Caco-2 (cell line): Measurements from ENCODE around the gene GTPBP3. TPM values are rescaled to one million over a fixed set of nuclear protein-coding genes. Genes with fewer than 3 reads are reported as not detected.

Source experiments
- BruUV-seq: library from RNA; stranded (reverse); fragments of 400-500 nt; replicated peaks from 2 replicates; lab custom pipeline; 2021; lab: Mats Ljungman, UMichigan
- CTCF ChIA-PET: fragments of 300-600 bp; sonication (Branson Sonifier 250); formaldehyde crosslinking; loops from one replicate; lab custom pipeline; 2022; ENCODE audit warnings: antibody characterized with exemption; lab: Charles Lee
- POLR2A ChIA-PET: fragments of 300-600 bp; sonication (Branson Sonifier 250); formaldehyde crosslinking; loops from one replicate; lab custom pipeline; 2022; ENCODE audit warnings: antibody characterized with exemption; lab: Charles Lee
- DNase-seq, 2 experiments: peaks; one replicate each; pipeline versions ENCODE4 v3.0.0 to v3.0.0-alpha.2; 2020 to 2022
- H3K27me3 ChIP-seq: replicated peaks from 2 replicates; pipeline ENCODE4 v1.6.0; 2011; ENCODE audit warnings: low read length; ENCODE audit not compliant: control insufficient read depth, insufficient read depth
- H3K36me3 ChIP-seq: 2 replicates; pipeline ENCODE4 v1.5.1; 2011; ENCODE audit warnings: low read length; ENCODE audit not compliant: control insufficient read depth, insufficient read depth
- H3K4me1 ChIP-seq: fragments of 250-450 bp; sonication (Bioruptor Pico); 2 replicates; pipeline ENCODE4 v1.5.1; 2020; ENCODE audit warnings: mild to moderate bottlenecking
- H3K4me3 ChIP-seq: 2 replicates; pipeline ENCODE4 v1.5.1; 2011; ENCODE audit warnings: low read depth, mild to moderate bottlenecking, control low read depth, low read length
- H3K9me3 ChIP-seq: fragments of 250-450 bp; sonication (Bioruptor Pico); 2 replicates; pipeline ENCODE4 v1.5.1; 2020; ENCODE audit warnings: mild to moderate bottlenecking, moderate library complexity
- H3K27ac Mint-ChIP-seq: one replicate; pipeline ENCODE4 v1.8.0; 2022; ENCODE audit warnings: mixed read lengths; ENCODE audit not compliant: unreplicated experiment
- H3K27me3 Mint-ChIP-seq: one replicate; pipeline ENCODE4 v1.8.0; 2022; ENCODE audit warnings: mixed read lengths; ENCODE audit not compliant: insufficient read depth, unreplicated experiment
- H3K36me3 Mint-ChIP-seq: one replicate; pipeline ENCODE4 v1.8.0; 2022; ENCODE audit warnings: mild to moderate bottlenecking, mixed read lengths; ENCODE audit not compliant: insufficient read depth, unreplicated experiment
- H3K4me1 Mint-ChIP-seq: one replicate; pipeline ENCODE4 v1.8.0; 2022; ENCODE audit warnings: low read depth, mixed read lengths; ENCODE audit not compliant: unreplicated experiment
- H3K4me3 Mint-ChIP-seq: one replicate; pipeline ENCODE4 v1.8.0; 2022; ENCODE audit warnings: mild to moderate bottlenecking, moderate library complexity, mixed read lengths; ENCODE audit not compliant: unreplicated experiment
- H3K9me3 Mint-ChIP-seq: one replicate; pipeline ENCODE4 v1.8.0; 2022; ENCODE audit warnings: mixed read lengths; ENCODE audit not compliant: unreplicated experiment
- intact Hi-C: fragments of 100-400 bp; cut with micrococcal nuclease; formaldehyde crosslinking; loops from one replicate; pipeline ENCODE4 v1.10.0; 2022; ENCODE audit not compliant: unreplicated experiment
- total RNA-seq: library from RNA; stranded (reverse); gene quantifications from 2 replicates; pipeline ENCODE4 v1.2.3, GENCODE V29; 2022
- TF ChIP-seq, protein P1 (sequence below), 2 experiments: fragments of 200-600 bp in 1 of 2; IDR thresholded peaks; 1 replicate in 1 of 2; 2 replicates in 1 of 2; pipeline versions ENCODE4 v1.5.1 to v1.8.0; 2011 to 2022; ENCODE audit warnings: antibody characterized with exemption in 1 of 2, control low read depth in 1 of 2, inconsistent platforms in 1 of 2, low read depth in 1 of 2, low read length in 1 of 2, mild to moderate bottlenecking in 1 of 2, moderate library complexity in 1 of 2; ENCODE audit not compliant: insufficient read depth in 1 of 2, severe bottlenecking in 1 of 2, unreplicated experiment in 1 of 2

Gene GTPBP3
- total RNA-seq, 1 experiment from 2014 or later = 50.7 TPM

DNA sequence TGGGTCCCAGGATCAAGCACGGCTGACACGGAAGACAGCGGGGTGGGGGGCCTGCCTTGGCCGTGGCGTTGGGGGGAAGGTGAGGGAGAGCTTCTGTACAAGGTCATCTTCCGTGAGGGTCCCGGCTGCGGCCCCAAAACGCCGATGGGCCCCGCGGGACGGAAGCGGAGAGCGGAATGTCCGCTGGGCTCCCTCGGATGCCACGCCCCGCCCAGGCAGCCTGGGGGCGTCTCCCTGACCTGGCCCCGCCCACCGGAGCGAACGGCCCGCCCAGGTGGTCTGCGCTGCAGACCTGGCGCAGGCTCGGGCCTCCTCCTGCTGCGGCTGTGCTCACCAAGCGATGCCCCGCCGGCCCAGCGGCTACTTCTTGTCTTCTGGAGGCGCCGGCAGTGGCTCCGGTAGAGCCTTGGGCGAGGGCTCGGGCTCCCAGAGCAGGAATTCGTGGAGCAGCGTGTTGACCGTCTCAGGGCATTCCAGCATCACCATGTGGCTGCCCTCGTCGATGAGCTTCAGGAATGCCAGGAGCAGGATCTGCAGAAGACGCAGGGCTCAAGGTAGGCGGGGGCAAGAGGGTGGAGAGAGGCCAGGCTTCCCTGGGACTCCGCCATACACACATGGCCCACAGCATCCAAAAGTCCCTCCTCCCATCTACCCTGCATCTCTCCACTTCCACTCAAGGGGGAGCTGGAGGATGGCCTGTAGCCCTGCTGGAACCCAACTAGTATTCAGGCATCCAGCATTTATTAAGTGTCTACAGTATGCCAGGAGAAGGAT is 44.9 kb upstream of the GTPBP3 start:
- TF ChIP-seq, protein P1, sequence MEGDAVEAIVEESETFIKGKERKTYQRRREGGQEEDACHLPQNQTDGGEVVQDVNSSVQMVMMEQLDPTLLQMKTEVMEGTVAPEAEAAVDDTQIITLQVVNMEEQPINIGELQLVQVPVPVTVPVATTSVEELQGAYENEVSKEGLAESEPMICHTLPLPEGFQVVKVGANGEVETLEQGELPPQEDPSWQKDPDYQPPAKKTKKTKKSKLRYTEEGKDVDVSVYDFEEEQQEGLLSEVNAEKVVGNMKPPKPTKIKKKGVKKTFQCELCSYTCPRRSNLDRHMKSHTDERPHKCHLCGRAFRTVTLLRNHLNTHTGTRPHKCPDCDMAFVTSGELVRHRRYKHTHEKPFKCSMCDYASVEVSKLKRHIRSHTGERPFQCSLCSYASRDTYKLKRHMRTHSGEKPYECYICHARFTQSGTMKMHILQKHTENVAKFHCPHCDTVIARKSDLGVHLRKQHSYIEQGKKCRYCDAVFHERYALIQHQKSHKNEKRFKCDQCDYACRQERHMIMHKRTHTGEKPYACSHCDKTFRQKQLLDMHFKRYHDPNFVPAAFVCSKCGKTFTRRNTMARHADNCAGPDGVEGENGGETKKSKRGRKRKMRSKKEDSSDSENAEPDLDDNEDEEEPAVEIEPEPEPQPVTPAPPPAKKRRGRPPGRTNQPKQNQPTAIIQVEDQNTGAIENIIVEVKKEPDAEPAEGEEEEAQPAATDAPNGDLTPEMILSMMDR (IDR thresholded peaks at IDR 0.05; ENCODE audit: insufficient read depth in 1 of 2, low read depth in 1 of 2, low read length in 1 of 2, severe bottlenecking in 1 of 2, unreplicated experiment in 1 of 2) = peak; percentile 68 to 77
- intact Hi-C loops = loop anchor here (1.0 to 5.0 kb wide), 3 partner anchors 13 to 98 kb away; partner anchors contain the start of gene MRPL34
- Histone ChIP-seq H3K4me3 (peak overlapping the region; percentile 70), H3K4me1 (no peaks in the 10 kb centered on the region), H3K36me3 (peaks cover 1% of the 10 kb centered on the region; the same call in 1 of the 2 replicates), H3K27me3 (no peaks in the 10 kb centered on the region), H3K9me3 (no peaks in the 10 kb centered on the region)
- CTCF ChIA-PET = interaction anchor here (0.6 to 1.8 kb wide), 19 partner anchors 10 to 987 kb away, joined by 3 to 44 read pairs (median 3); partner anchors contain the start of genes ABHD8, DDA1, MRPL34 and OCEL1
- peak overlapping the region; percentile 83 for H3K4me3 Mint-ChIP-seq
- H3K27ac Mint-ChIP-seq = peak overlapping the region; percentile 84
- H3K9me3 Mint-ChIP-seq = no peaks in the 10 kb centered on the region
- H3K36me3 Mint-ChIP-seq = peaks cover 27% of the 10 kb centered on the region
- peak; percentile 91 to 92 for DNase-seq
- no peaks in the 10 kb centered on the region for H3K27me3 Mint-ChIP-seq
- BruUV-seq = no TSS peak
- POLR2A ChIA-PET = interaction anchor here (0.6 to 1.6 kb wide), 6 partner anchors 13 to 608 kb away, joined by 3 to 12 read pairs (median 6); partner anchors contain the start of genes BABAM1, DDA1, MRPL34 and OCEL1
- no peaks in the 10 kb centered on the region for H3K4me1 Mint-ChIP-seq

GRCh38 chr19:17293605-17294004 is 43.7 kb upstream of the GTPBP3 start:
- TSS peak; percentile 28 for BruUV-seq
- Mint-ChIP-seq H3K4me3 (no peak overlapping the region), H3K36me3 (peaks cover 27% of the 10 kb centered on the region), H3K9me3 (no peaks in the 10 kb centered on the region), H3K27ac (no peak overlapping the region), H3K4me1 (no peaks in the 10 kb centered on the region), H3K27me3 (no peaks in the 10 kb centered on the region)
- POLR2A ChIA-PET = interaction anchor here (1.6 kb wide), 1 partner anchor 12 kb away, joined by 12 read pairs; the partner anchor contains the start of gene MRPL34
- no peaks in the 10 kb centered on the region for H3K4me1 ChIP-seq
- CTCF ChIA-PET = interaction anchor here (0.6 to 1.8 kb wide), 6 partner anchors 9 to 112 kb away, joined by 3 to 44 read pairs (median 5); partner anchors contain the start of genes ABHD8, BST2, MRPL34 and USHBP1
- intact Hi-C loops = loop anchor here (2.0 to 5.0 kb wide), 2 partner anchors 34 to 97 kb away; no protein-coding TSS in a partner anchor
- DNase-seq = no peak
- TF ChIP-seq, protein P1 (IDR thresholded peaks at IDR 0.05; ENCODE audit: insufficient read depth in 1 of 2, low read depth in 1 of 2, low read length in 1 of 2, severe bottlenecking in 1 of 2, unreplicated experiment in 1 of 2) = no peak
- H3K36me3 ChIP-seq = peaks cover 3% of the 10 kb centered on the region; the same call in 1 of the 2 replicates
- H3K4me3 ChIP-seq = no peak overlapping the region; the same call in 1 of the 2 replicates
- no peaks in the 10 kb centered on the region for H3K27me3 ChIP-seq
- peaks cover 5% of the 10 kb centered on the region; the same call in 1 of the 2 replicates for H3K9me3 ChIP-seq
